ENCODE data around the gene DGKG. TPM values are rescaled to one million over a fixed set of nuclear protein-coding genes. Genes with fewer than 3 reads are reported as not detected.

Gene DGKG
- total and polyA plus RNA-seq, 7 donors = 0.60 to 30.7 (median 6.1) TPM

GRCh38 chr3:186185194-186185787 is 176.7 kb downstream of the DGKG start:
- H3K27me3 ChIP-seq = no peaks in the 10 kb centered on the region
- intact Hi-C loops (cut with DNase I) = no loop called here
- 52 to 76% methylated on average over 2 of the region's 2 CpGs for WGBS, 2 donors
- H3K4me1 ChIP-seq = no peaks in the 10 kb centered on the region
- TF ChIP-seq EP300 (IDR thresholded peaks at IDR 0.05) (no peak), POLR2AphosphoS5 (IDR thresholded peaks at IDR 0.05) (no peak), POLR2A (IDR thresholded peaks at IDR 0.05) (no peak), CTCF (IDR thresholded peaks at IDR 0.05) (no peak)
- no peak for DNase-seq
- H3K4me3 ChIP-seq = no peak overlapping the region
- peak overlapping the region in 3 of 4 donors; percentile 10 to 50 (median 21) for H3K27ac ChIP-seq
- H3K36me3 ChIP-seq = no peaks in the 10 kb centered on the region
- H3K9me3 ChIP-seq = no peaks in the 10 kb centered on the region

GRCh38 chr3:186184021-186184420 is 178.0 kb downstream of the DGKG start:
- intact Hi-C loops (cut with DNase I) = no loop called here
- no peak for DNase-seq
- Histone ChIP-seq H3K27ac (no peak overlapping the region), H3K9me3 (no peaks in the 10 kb centered on the region), H3K27me3 (no peaks in the 10 kb centered on the region), H3K36me3 (no peaks in the 10 kb centered on the region), H3K4me3 (no peak overlapping the region), H3K4me1 (no peaks in the 10 kb centered on the region)
- WGBS, 2 donors = 59 to 78% methylated on average over 2 of the region's 2 CpGs
- no peak for TF ChIP-seq CTCF (IDR thresholded peaks at IDR 0.05)
- TF ChIP-seq EP300 (IDR thresholded peaks at IDR 0.05) = no peak
- no peak for TF ChIP-seq POLR2AphosphoS5 (IDR thresholded peaks at IDR 0.05)
- TF ChIP-seq POLR2A (IDR thresholded peaks at IDR 0.05) = no peak

- WGBS, 2 donors = 84 to 87% methylated on average over 6 of the region's 6 CpGs
- no peak for TF ChIP-seq EP300 (IDR thresholded peaks at IDR 0.05)
- no peak for TF ChIP-seq POLR2A (IDR thresholded peaks at IDR 0.05)
- no peak for TF ChIP-seq CTCF (IDR thresholded peaks at IDR 0.05)
- TF ChIP-seq POLR2AphosphoS5 (IDR thresholded peaks at IDR 0.05) = no peak
Measured at GRCh38 chr3:186182850-186183249, 179.2 kb downstream of the DGKG start.

GRCh38 chr3:186181901-186182300 is 180.1 kb downstream of the DGKG start:
- TF ChIP-seq POLR2A (IDR thresholded peaks at IDR 0.05) (no peak), CTCF (IDR thresholded peaks at IDR 0.05) (no peak), EP300 (IDR thresholded peaks at IDR 0.05) (no peak), POLR2AphosphoS5 (IDR thresholded peaks at IDR 0.05) (no peak)
- no peak for DNase-seq
- WGBS, 2 donors = 19 to 80% methylated on average over 2 of the region's 2 CpGs
- intact Hi-C loops (cut with DNase I) = no loop called here
- no peaks in the 10 kb centered on the region for H3K27me3 ChIP-seq
- H3K4me3 ChIP-seq = no peak overlapping the region
- H3K36me3 ChIP-seq = peaks cover 0 to 6% (median 0%) of the 10 kb centered on the region in 4 donors
- no peak overlapping the region for H3K27ac ChIP-seq
- peaks cover 0 to 3% (median 2%) of the 10 kb centered on the region in 4 donors for H3K4me1 ChIP-seq
- H3K9me3 ChIP-seq = no peaks in the 10 kb centered on the region

More at GRCh38 chr3:186182850-186183249, 179.2 kb downstream of the DGKG start:
- H3K27ac ChIP-seq = no peak overlapping the region
- H3K4me3 ChIP-seq = no peak overlapping the region
- H3K36me3 ChIP-seq = peaks cover 0 to 6% (median 0%) of the 10 kb centered on the region in 4 donors
- no peak for DNase-seq
- no peaks in the 10 kb centered on the region for H3K9me3 ChIP-seq
- intact Hi-C loops (cut with DNase I) = no loop called here
- no peaks in the 10 kb centered on the region for H3K27me3 ChIP-seq
- no peaks in the 10 kb centered on the region for H3K4me1 ChIP-seq
